Amygdala (tissue), 56 donors: ENCODE measurements around the gene DKK2.
"Not testable (repeated sequence)": the region's sequence is repeated elsewhere in the genome, so short reads cannot be mapped to it uniquely, and the experiment has no call there.

ENCODE experiments used
- DNase-seq, 56 donors: peaks; one replicate each; lab custom pipeline; 2025; lab: John Stamatoyannopoulos, UW

Gene DKK2

GRCh38 chr4:106930522-106930921, 105.6 kb downstream of the DKK2 start:
- DNase-seq: no peak

- no peak for DNase-seq
These were observed 106.9 kb downstream of the DKK2 start for GRCh38 chr4:106929248-106929647.

DNA sequence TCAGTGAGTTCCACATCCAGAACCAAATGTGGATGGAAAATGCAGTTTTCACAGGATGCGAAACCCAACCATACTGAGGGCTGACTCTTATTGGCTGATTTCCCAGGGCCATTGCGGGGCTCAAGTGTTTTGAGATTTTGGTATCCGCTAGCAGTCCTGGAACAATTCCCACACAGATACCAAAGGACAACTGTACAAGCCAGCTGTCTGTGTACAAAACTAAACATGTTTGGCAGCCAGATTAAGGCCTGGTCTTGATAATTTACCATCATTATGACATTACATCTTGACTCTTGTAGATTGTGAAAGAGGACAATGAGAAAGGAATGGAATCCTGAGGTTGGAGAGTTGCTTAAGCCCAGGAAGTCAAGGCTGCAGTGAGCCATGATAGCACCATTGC, 121.9 kb downstream of the DKK2 start:
- DNase-seq: no peak

DNA sequence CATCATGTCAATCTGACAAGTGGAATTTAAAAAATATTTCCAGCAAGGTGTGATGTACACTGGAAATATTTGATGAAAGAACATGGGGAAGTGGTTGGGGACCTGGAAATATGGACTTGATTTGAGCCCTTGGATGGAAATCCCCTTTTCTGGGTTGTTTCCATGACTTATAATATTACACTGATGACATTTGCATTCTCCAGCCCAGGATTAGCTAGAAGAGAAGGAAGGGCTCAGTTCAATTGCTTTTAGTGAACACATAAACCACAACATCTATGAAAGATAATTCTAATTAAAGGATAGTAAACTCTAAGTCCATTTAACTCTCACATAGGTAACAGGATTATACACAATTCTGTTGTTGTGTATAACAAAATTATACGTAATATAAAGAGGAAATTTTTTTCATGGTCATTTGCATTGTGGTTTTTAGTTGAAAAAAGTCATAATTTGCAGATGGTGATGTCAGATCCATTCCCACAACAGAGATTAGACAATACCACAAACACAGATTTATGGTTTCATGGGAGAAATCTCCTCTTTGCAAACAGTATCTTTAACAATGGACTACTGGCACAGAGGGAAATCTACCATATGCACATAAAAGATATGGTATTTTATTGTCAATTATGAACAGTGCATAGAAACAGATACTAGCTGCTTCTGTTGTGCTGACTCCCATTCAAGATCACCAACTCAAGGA, 126.5 kb downstream of the DKK2 start:
- DNase-seq: no peak

GRCh38 chr4:106908049-106908448, 128.1 kb downstream of the DKK2 start:
- not testable (repeated sequence) for DNase-seq

- DNase-seq: no peak
These were observed 128.9 kb downstream of the DKK2 start for GRCh38 chr4:106907216-106907615.

DNA sequence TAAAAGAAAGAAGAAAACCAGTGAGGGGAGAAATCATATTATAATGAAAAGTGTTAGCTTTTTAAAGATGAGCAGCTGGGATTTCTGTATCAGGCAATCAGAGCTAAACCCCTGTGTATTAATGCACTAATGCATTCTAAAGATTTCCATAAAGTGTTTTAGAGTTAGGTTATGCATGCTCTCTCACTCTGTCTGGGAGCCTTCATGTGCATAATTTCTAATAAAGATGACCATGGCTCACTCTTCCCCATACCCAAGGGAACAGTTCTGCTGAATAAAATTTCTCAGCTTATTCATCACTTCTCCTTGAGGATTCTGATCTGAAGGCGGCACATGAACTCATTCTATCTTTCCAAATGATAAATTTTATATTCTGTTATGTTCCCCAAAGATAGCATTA, 129.4 kb downstream of the DKK2 start:
- no peak for DNase-seq

DNA sequence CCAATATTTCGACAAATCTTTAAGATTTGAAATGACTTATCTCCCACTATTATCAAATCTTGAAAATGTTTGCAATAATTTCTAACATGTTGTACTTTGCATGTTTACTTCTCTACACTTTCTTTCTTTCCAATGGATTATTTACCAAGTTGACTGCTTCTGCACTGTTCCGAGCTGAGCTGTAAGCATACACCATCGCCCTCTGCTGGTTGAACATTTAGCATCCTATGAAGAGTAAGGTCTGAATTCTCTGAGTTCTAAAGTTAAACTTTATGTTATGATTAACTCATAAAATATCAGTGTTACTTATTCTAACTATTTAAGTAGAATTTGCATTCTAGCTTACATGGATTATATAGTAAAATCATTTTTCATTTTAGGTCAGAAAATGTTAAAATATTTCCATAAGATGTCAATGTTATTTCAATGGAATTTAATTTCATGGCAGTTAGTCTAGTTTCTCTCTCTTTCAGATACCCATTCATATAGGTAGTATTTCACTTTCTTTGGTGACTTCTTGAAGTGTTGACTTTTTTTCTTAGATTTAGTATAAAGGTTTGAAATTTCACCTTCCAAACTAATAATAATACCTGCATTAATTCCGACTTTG, 137.4 kb downstream of the DKK2 start:
- peak in 1 of 56 donors; percentile 4 for DNase-seq

GRCh38 chr4:106893903-106894302, 142.2 kb downstream of the DKK2 start:
- no peak for DNase-seq

DNA sequence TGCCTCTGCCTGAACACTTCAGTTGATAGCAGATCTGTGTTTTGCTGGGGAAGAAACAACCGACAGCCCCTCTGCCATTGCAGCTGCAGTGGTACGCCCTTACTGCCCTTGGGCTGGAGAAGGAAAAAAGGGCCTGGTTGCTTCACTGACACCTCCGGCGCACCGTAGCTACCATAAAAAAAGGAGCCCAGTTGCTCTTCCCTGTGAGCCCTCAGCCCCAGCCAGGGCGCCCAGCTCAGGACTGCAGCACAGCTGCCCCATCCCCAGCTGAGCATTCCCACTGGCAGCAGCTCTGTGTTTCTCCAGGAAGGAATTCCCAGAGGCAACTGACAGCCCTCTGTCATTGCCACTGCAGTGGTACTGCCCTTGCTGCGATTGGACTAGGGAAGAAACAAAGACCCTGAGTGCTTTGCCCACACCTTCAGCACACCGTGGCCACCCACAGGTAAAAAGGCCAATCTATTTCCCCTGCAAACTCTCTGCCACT, 142.7 kb downstream of the DKK2 start:
- no peak for DNase-seq

DNA sequence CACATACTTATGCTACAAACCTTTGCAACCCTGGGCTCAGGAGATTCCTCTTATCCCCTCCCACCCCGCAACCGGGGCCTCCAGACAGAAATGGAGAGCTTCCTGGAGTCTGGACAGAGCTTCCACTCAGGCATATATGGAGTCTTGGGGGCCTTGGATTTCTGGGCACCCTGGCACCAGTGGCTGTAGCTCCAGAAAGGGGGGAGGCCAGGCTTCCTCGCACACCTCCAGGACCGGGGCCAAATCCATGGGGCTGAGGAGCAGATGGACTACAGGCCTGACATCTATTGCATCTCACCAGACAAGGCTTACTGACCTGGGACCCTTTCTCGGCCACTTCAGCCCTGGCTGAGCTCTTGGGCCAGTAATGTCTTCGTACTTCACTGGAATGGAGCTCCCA, 143.3 kb downstream of the DKK2 start:
- no peak for DNase-seq

DNA sequence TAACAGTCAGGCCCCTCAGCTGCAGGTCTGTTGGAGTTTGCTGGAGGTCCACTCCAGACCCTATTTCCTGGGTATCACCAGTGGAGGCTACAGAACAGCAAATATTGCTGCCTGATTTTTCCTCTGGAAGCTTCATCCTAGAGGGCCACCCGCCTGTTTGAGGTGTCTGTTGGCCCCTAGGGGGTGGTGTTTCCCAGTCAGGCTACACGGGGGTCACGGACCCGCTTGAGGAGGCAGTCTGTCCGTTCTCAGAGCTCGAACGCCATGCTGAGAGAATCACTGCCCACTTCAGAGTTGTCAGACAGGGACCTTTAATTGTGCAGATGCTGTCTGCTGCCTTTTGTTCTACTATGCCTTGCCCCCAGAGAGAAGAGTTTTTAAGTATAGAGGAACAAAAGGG, 160.8 kb downstream of the DKK2 start:
- no peak for DNase-seq
